Kidney epithelial cell (primary cell): ENCODE data around the gene SEMA5A. TPM values are rescaled to one million over a fixed set of nuclear protein-coding genes. Genes with fewer than 3 reads are reported as not detected.

Experiments used
- DNase-seq: peaks from one replicate; pipeline ENCODE4 v3.0.0-alpha.2; 2010; ENCODE audit warnings: low read depth
- H3K27me3 ChIP-seq: 2 replicates; pipeline ENCODE4 v1.6.0; 2011; ENCODE audit warnings: low read length; ENCODE audit not compliant: control insufficient read depth, insufficient read depth
- H3K36me3 ChIP-seq: 2 replicates; pipeline ENCODE4 v1.5.1; 2011; ENCODE audit warnings: low read length; ENCODE audit not compliant: control insufficient read depth, insufficient read depth
- H3K4me3 ChIP-seq: 2 replicates; pipeline ENCODE4 v1.5.1; 2011; ENCODE audit warnings: low read depth, mild to moderate bottlenecking, control low read depth, low read length
- total RNA-seq: library from RNA; depleted of rRNA; stranded (reverse); fragments of >200 nt; gene quantifications from 2 replicates; pipeline ENCODE4 v1.2.3, GENCODE V29; 2015
- TF ChIP-seq, protein P1 (sequence below): IDR thresholded peaks from 2 replicates; pipeline ENCODE4 v1.5.1; 2011; ENCODE audit warnings: mild to moderate bottlenecking, moderate library complexity, low read length, control low read depth, inconsistent platforms; ENCODE audit not compliant: insufficient read depth, poor library complexity, severe bottlenecking

The SEMA5A gene
- total RNA-seq, 1 donor from 2014 or later: 4.7 TPM

DNA sequence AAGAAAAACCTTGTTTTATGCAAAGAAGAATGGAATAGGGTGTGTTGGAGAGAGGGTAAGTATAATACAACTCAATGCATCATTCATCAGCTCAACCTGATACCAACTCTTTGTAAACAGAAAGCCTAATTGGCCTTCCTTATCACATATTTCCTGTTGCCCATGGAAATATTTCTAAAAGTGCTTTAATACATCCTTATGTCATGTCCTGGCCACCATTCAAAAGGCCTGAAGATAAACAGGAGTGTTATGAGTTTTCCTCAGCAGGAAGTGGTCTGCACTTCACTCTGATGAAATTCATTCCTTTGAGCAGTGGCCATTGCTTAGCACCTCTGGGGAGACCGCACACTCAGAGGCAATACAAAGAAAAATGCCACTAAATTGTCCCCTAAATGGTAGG is 511.2 kb downstream of the SEMA5A start:
- TF ChIP-seq, protein P1, sequence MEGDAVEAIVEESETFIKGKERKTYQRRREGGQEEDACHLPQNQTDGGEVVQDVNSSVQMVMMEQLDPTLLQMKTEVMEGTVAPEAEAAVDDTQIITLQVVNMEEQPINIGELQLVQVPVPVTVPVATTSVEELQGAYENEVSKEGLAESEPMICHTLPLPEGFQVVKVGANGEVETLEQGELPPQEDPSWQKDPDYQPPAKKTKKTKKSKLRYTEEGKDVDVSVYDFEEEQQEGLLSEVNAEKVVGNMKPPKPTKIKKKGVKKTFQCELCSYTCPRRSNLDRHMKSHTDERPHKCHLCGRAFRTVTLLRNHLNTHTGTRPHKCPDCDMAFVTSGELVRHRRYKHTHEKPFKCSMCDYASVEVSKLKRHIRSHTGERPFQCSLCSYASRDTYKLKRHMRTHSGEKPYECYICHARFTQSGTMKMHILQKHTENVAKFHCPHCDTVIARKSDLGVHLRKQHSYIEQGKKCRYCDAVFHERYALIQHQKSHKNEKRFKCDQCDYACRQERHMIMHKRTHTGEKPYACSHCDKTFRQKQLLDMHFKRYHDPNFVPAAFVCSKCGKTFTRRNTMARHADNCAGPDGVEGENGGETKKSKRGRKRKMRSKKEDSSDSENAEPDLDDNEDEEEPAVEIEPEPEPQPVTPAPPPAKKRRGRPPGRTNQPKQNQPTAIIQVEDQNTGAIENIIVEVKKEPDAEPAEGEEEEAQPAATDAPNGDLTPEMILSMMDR: no peak
- Histone ChIP-seq H3K4me3 (no peak overlapping the region), H3K27me3 (no peaks in the 10 kb centered on the region), H3K36me3 (no peaks in the 10 kb centered on the region)
- DNase-seq: no peak

DNA sequence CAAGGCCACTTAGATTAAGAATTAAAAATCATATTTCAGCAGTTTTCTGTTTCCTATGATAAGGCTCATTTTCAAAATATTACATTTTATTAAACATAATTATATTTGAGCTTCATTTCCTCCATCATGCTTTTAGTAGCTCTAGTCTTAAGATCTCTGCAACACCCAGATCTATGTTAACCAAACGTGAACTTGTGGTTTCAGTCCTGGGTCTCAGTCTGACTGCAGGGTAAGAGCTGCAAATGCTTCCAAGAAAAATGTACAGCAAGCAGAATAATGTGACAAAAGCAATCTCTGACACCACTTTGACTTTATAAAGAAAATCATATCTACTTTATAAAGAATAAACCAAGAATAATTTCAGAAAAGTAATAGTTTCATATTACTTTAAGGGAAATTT is 512.4 kb downstream of the SEMA5A start:
- no peak for DNase-seq
- no peaks in the 10 kb centered on the region for H3K36me3 ChIP-seq
- TF ChIP-seq, protein P1: no peak
- H3K4me3 ChIP-seq: no peak overlapping the region
- no peaks in the 10 kb centered on the region for H3K27me3 ChIP-seq

DNA sequence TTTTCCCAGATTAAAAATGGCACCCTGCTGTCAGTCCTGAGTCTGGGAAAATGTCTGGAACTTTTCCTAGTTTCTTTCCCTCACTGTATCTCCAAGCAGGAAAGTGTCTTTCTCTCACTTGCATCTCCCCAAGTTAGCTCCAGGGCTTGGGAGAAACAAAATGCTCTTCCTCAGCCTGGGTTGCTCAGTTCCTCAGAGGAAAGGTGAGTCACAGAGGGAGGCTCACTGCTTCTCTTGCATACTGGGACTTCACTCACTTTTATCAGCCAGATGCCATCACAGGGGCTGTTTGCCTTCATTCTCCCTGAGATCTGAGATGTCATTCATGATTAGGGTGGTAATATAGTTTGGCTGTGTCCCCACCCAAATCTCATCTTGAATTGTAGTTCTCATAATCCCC is 519.9 kb downstream of the SEMA5A start:
- TF ChIP-seq, protein P1: no peak
- Histone ChIP-seq H3K4me3 (no peak overlapping the region), H3K27me3 (no peaks in the 10 kb centered on the region), H3K36me3 (no peaks in the 10 kb centered on the region)
- DNase-seq: no peak

DNA sequence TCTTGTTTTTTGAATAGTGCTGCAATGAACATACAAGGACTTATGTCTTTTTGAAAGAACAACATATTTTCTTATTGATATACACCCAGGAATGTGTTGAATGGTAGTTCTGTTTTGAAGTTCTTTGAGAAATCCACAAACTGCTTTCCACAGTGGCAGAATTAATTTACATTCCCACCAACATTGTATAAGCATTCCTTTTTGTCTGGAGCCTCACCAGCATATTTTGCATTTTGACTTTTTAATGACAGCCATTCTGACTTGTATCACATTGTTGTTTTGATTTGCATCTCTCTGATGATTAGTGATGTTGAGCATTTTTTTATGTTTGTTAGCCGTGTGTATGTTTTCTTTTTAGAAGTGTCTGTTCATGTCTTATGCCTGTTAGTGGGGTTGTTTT is 524.9 kb downstream of the SEMA5A start:
- no peaks in the 10 kb centered on the region for H3K27me3 ChIP-seq
- no peak for DNase-seq
- TF ChIP-seq, protein P1: no peak
- H3K36me3 ChIP-seq: no peaks in the 10 kb centered on the region
- no peak overlapping the region for H3K4me3 ChIP-seq

DNA sequence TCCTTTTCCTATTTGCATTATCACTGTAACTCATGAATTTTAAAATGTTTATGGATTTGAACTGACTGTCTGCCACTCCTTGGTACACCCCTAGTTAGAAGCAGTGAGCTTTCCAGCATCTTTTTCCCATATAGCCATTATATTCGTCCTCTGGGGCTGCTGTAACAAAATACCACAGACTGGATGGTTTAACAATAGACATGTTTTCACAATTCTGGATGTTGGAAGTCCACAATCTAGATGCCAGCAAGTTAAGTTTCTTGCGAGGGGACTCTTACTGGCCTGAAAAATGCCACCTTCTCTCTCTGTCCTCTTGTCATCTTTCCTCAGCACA is 530.0 kb downstream of the SEMA5A start:
- DNase-seq: no peak
- TF ChIP-seq, protein P1: no peak
- H3K36me3 ChIP-seq: no peaks in the 10 kb centered on the region
- no peak overlapping the region for H3K4me3 ChIP-seq
- no peaks in the 10 kb centered on the region for H3K27me3 ChIP-seq

DNA sequence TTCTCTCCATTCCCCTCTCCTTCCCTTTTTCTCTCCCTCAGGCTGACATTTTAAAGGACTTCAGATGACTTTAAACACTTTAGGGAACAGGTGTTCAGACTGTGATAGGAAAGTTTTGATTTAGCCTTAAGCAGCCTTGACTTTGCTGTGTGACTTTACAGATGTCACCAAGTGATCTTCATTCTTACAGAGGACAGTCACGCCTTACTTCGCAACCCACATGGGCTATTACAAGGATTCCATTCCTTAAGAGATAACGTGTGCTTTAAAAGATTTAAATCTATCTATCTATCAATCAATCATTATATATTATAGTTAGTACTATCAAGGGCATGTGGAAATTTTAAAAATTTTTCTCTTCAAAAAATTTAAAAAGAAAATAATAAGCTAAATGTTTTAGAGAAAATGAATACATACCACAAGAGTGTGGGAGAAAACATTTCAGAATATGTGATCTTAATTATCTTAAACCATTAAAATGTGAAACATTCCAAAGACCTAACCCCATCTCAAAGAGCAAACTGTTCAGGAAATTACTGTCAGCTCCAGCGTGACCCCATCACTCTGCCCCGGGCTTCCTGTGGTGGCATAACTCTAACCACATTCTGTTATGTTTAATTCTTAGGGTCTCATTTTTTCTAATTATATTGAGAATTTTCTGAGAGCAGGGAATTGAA is 530.5 kb downstream of the SEMA5A start:
- Histone ChIP-seq H3K36me3 (no peaks in the 10 kb centered on the region), H3K4me3 (no peak overlapping the region), H3K27me3 (no peaks in the 10 kb centered on the region)
- TF ChIP-seq, protein P1: no peak
- no peak for DNase-seq
